ENCODE results near the gene SYNGAP1. TPM values are rescaled to one million over a fixed set of nuclear protein-coding genes. Genes with fewer than 3 reads are reported as not detected.

Gene SYNGAP1
- polyA plus RNA-seq, 1 donor from 2014 or later = 4.3 TPM

DNA sequence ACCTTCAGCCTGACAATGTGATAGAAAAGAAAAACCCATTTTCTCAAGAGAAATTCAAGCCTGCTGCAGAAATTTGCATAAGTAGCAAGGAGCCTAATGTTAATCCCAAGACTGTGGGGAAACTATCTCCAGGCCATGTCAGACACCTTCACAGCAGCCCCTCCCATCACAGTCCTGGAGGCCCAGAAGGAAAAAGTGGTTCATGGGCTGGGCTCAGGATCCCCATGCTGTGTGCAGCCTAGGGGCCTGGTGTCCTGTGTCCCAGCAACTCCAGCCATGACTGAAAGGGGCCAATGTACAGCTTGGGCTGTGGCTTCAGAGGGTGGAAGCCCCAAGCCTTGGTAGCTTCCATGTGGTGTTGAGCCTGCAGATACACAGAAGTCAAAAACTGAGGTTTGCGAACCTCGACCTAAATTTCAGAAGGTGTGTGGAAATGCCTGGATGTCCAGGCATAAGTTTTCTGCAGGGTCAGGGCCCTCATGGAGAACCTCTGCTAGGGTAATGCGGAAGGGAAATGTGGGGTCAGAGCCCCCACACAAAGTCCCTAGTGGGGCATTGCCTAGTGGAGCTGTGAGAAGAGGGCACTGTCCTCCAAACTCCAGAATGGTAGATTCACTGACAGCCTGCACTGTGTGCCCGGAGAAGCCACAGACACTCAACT lies 46.3 kb downstream of the SYNGAP1 start:
- no peaks in the 10 kb centered on the region for H3K9me3 ChIP-seq (ENCODE audit: low read length)
- TF ChIP-seq RAD21 (conservative IDR thresholded peaks at IDR 0.05) (no peak), SMC3 (conservative IDR thresholded peaks at IDR 0.05; ENCODE audit: poor library complexity) (no peak), EP300 (conservative IDR thresholded peaks at IDR 0.05; ENCODE audit: poor library complexity, severe bottlenecking) (no peak)
- no peak overlapping the region for H3K4me2 ChIP-seq (ENCODE audit: low read length)

DNA sequence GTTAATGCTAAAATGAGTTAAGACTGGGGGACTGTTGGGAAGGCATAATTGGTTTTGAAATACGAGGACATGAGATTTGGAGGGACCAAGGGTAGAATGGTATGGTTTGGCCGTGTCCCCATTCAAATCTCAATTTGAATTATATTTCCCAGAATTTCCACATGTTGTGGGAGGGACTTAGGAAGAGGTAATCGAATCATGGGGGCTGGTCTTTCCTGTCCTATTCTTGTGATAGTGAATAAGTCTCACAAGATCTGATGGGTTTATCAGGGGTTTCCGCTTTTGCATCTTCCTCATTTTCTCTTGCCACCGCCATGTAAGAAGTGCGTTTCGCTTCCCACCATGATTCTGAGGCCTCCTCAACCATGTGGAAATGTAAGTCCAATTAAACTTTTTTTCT lies 47.2 kb downstream of the SYNGAP1 start:
- no peak overlapping the region for H3K4me3 ChIP-seq (ENCODE audit: low read length)
- H3K9me2 ChIP-seq (ENCODE audit: insufficient read depth, low read length) = no peaks in the 10 kb centered on the region
- H3K9me3 ChIP-seq (ENCODE audit: low read length) = no peaks in the 10 kb centered on the region
- no peak overlapping the region for H3K4me2 ChIP-seq (ENCODE audit: low read length)
- H3K79me2 ChIP-seq (replicated peaks; ENCODE audit: insufficient read depth, low read length) = no peaks in the 10 kb centered on the region
- H3F3A ChIP-seq (ENCODE audit: insufficient read depth, low read length, poor library complexity, severe bottlenecking) = no peaks in the 10 kb centered on the region
- no peaks in the 10 kb centered on the region for H3K27me3 ChIP-seq (ENCODE audit: insufficient read depth, low read depth, low read length)
- no peaks in the 10 kb centered on the region for H4K20me1 ChIP-seq (ENCODE audit: insufficient read depth)
- H2AFZ ChIP-seq (ENCODE audit: low read depth, low read length) = no peak overlapping the region
- no peak overlapping the region for H3K27ac ChIP-seq (ENCODE audit: low read length)
- no peak overlapping the region for H3K9ac ChIP-seq (ENCODE audit: low read length)
- H3K36me3 ChIP-seq (ENCODE audit: insufficient read depth, low read length) = no peaks in the 10 kb centered on the region
- TF ChIP-seq MXI1 (conservative IDR thresholded peaks at IDR 0.05; ENCODE audit: poor library complexity, severe bottlenecking) (no peak), RAD21 (conservative IDR thresholded peaks at IDR 0.05) (no peak)

More for the DNA sequence above, 46.3 kb downstream of the SYNGAP1 start:
- H3K9ac ChIP-seq (ENCODE audit: low read length) = no peak overlapping the region
- no peaks in the 10 kb centered on the region for H3K79me2 ChIP-seq (replicated peaks; ENCODE audit: insufficient read depth, low read length)
- no peaks in the 10 kb centered on the region for H3K27me3 ChIP-seq (ENCODE audit: insufficient read depth, low read depth, low read length)
- H3F3A ChIP-seq (ENCODE audit: insufficient read depth, low read length, poor library complexity, severe bottlenecking) = no peaks in the 10 kb centered on the region
- H2AFZ ChIP-seq (ENCODE audit: low read depth, low read length) = no peak overlapping the region
- H3K9me2 ChIP-seq (ENCODE audit: insufficient read depth, low read length) = no peaks in the 10 kb centered on the region
- H3K27ac ChIP-seq (ENCODE audit: low read length) = no peak overlapping the region
- H3K36me3 ChIP-seq (ENCODE audit: insufficient read depth, low read length) = no peaks in the 10 kb centered on the region
- no peak overlapping the region for H3K4me3 ChIP-seq (ENCODE audit: low read length)
- no peaks in the 10 kb centered on the region for H4K20me1 ChIP-seq (ENCODE audit: insufficient read depth)

DNA sequence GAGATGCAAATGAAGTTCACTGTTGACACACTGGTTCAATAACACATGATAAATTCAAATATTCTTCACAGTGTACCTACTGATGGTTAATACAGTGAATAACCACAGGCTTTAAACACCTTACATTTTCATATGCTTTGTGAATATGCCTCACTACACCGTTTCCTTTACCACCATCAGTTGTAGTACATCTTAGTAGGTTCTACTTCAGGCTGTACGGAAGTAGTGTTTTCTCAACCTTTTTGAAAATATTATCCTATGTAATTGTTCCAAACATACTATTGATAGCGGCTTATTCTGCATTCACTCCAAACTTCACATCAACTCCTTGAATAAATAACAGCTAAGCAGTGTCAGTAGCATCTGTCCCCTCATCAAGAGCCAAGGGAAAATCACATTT lies 49.8 kb downstream of the SYNGAP1 start:
- Histone ChIP-seq H3K9me2 (ENCODE audit: insufficient read depth, low read length) (no peaks in the 10 kb centered on the region), H3K36me3 (ENCODE audit: insufficient read depth, low read length) (no peaks in the 10 kb centered on the region), H2AFZ (ENCODE audit: low read depth, low read length) (no peak overlapping the region), H3K4me2 (ENCODE audit: low read length) (no peak overlapping the region), H3K79me2 (replicated peaks; ENCODE audit: insufficient read depth, low read length) (no peaks in the 10 kb centered on the region), H3K4me3 (ENCODE audit: low read length) (no peak overlapping the region), H3F3A (ENCODE audit: insufficient read depth, low read length, poor library complexity, severe bottlenecking) (no peaks in the 10 kb centered on the region), H3K27ac (ENCODE audit: low read length) (no peak overlapping the region), H4K20me1 (ENCODE audit: insufficient read depth) (no peaks in the 10 kb centered on the region), H3K27me3 (ENCODE audit: insufficient read depth, low read depth, low read length) (no peaks in the 10 kb centered on the region), H3K9me3 (ENCODE audit: low read length) (no peaks in the 10 kb centered on the region), H3K9ac (ENCODE audit: low read length) (no peak overlapping the region)
- TF ChIP-seq EZH2 (IDR thresholded peaks at IDR 0.05; ENCODE audit: borderline replicate concordance, insufficient read depth, low read length, poor library complexity, severe bottlenecking) = no peak
- TF ChIP-seq POLR2AphosphoS5 (IDR thresholded peaks at IDR 0.05) = no peak
- TF ChIP-seq RAD21 (conservative IDR thresholded peaks at IDR 0.05) = no peak
- no peak for TF ChIP-seq TAF1 (IDR thresholded peaks at IDR 0.05; ENCODE audit: low read depth)
- TF ChIP-seq MXI1 (conservative IDR thresholded peaks at IDR 0.05; ENCODE audit: poor library complexity, severe bottlenecking) = no peak
- TF ChIP-seq, protein P1, sequence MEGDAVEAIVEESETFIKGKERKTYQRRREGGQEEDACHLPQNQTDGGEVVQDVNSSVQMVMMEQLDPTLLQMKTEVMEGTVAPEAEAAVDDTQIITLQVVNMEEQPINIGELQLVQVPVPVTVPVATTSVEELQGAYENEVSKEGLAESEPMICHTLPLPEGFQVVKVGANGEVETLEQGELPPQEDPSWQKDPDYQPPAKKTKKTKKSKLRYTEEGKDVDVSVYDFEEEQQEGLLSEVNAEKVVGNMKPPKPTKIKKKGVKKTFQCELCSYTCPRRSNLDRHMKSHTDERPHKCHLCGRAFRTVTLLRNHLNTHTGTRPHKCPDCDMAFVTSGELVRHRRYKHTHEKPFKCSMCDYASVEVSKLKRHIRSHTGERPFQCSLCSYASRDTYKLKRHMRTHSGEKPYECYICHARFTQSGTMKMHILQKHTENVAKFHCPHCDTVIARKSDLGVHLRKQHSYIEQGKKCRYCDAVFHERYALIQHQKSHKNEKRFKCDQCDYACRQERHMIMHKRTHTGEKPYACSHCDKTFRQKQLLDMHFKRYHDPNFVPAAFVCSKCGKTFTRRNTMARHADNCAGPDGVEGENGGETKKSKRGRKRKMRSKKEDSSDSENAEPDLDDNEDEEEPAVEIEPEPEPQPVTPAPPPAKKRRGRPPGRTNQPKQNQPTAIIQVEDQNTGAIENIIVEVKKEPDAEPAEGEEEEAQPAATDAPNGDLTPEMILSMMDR (IDR thresholded peaks at IDR 0.05; ENCODE audit: poor library complexity, severe bottlenecking) = no peak
- no peak for TF ChIP-seq EP300 (conservative IDR thresholded peaks at IDR 0.05; ENCODE audit: poor library complexity, severe bottlenecking)
- TF ChIP-seq, protein P2, sequence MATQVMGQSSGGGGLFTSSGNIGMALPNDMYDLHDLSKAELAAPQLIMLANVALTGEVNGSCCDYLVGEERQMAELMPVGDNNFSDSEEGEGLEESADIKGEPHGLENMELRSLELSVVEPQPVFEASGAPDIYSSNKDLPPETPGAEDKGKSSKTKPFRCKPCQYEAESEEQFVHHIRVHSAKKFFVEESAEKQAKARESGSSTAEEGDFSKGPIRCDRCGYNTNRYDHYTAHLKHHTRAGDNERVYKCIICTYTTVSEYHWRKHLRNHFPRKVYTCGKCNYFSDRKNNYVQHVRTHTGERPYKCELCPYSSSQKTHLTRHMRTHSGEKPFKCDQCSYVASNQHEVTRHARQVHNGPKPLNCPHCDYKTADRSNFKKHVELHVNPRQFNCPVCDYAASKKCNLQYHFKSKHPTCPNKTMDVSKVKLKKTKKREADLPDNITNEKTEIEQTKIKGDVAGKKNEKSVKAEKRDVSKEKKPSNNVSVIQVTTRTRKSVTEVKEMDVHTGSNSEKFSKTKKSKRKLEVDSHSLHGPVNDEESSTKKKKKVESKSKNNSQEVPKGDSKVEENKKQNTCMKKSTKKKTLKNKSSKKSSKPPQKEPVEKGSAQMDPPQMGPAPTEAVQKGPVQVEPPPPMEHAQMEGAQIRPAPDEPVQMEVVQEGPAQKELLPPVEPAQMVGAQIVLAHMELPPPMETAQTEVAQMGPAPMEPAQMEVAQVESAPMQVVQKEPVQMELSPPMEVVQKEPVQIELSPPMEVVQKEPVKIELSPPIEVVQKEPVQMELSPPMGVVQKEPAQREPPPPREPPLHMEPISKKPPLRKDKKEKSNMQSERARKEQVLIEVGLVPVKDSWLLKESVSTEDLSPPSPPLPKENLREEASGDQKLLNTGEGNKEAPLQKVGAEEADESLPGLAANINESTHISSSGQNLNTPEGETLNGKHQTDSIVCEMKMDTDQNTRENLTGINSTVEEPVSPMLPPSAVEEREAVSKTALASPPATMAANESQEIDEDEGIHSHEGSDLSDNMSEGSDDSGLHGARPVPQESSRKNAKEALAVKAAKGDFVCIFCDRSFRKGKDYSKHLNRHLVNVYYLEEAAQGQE (IDR thresholded peaks at IDR 0.05; ENCODE audit: borderline replicate concordance) = no peak
- TF ChIP-seq SMC3 (conservative IDR thresholded peaks at IDR 0.05; ENCODE audit: poor library complexity) = no peak

Measured in neural cell (in vitro differentiated cells).